Activated CD8-positive, alpha-beta T cell treated with anti-CD3 and anti-CD28 coated beads, Interleukin-2, amount 10 ng/mL, durations not matched to agents 7 days and 5 days (primary cell): ENCODE data around the gene KRT16. TPM values are rescaled to one million over a fixed set of nuclear protein-coding genes. Genes with fewer than 3 reads are reported as not detected.

ENCODE experiments used
- ATAC-seq: fragments of 150-1000 bp; cut with Tn5 transposase; one replicate; pipeline ENCODE4 v1.10.0; 2021; ENCODE audit warnings: moderate library complexity
- CTCF ChIA-PET: fragments of 350-600 bp; sonication (Branson Sonifier 250); formaldehyde crosslinking; loops from one replicate; lab custom pipeline; 2021; ENCODE audit warnings: antibody characterized with exemption; lab: Charles Lee
- POLR2A ChIA-PET: fragments of 350-600 bp; sonication (Branson Sonifier 250); formaldehyde crosslinking; loops from one replicate; lab custom pipeline; 2021; ENCODE audit warnings: antibody characterized with exemption; lab: Charles Lee
- DNase-seq: peaks from one replicate; pipeline ENCODE4 v3.0.0-alpha.2; 2020
- H3K27ac Mint-ChIP-seq: one replicate; pipeline ENCODE4 v1.8.0; 2021; ENCODE audit warnings: mild to moderate bottlenecking, mixed read lengths
- H3K27me3 Mint-ChIP-seq: one replicate; pipeline ENCODE4 v1.8.0; 2021; ENCODE audit warnings: low read depth, mixed read lengths
- H3K36me3 Mint-ChIP-seq: one replicate; pipeline ENCODE4 v1.8.0; 2021; ENCODE audit warnings: low read depth, mixed read lengths
- H3K4me1 Mint-ChIP-seq: one replicate; pipeline ENCODE4 v1.8.0; 2021; ENCODE audit warnings: low read depth, mixed read lengths
- H3K4me3 Mint-ChIP-seq: one replicate; pipeline ENCODE4 v1.8.0; 2021; ENCODE audit warnings: mild to moderate bottlenecking, mixed read lengths
- H3K9me3 Mint-ChIP-seq: one replicate; pipeline ENCODE4 v1.8.0; 2022; ENCODE audit warnings: mixed read lengths; ENCODE audit not compliant: insufficient read depth
- total RNA-seq, 2 experiments: library from RNA; stranded (reverse); gene quantifications; one replicate each; pipeline ENCODE4 v1.2.3, GENCODE V29; 2021

The KRT16 gene
- total RNA-seq, 2 experiments from 2014 or later, result not detected

- ATAC-seq (no peak), DNase-seq (no peak)
- Mint-ChIP-seq H3K36me3 (no peaks in the 10 kb centered on the region), H3K9me3 (no peaks in the 10 kb centered on the region), H3K4me1 (no peaks in the 10 kb centered on the region), H3K27ac (no peak overlapping the region), H3K4me3 (no peak overlapping the region), H3K27me3 (no peaks in the 10 kb centered on the region)
- CTCF ChIA-PET, result interaction anchor here (4.2 to 15.0 kb wide), 2 partner anchors 11 to 105 kb away, joined by 21 to 399 read pairs; no protein-coding TSS in a partner anchor
- POLR2A ChIA-PET, result interaction anchor here (0.6 to 1.7 kb wide), 2 partner anchors 12 to 35 kb away, joined by 3 to 6 read pairs; partner anchors contain the start of gene EIF1
Observed at GRCh38 chr17:41653892-41654677, 41.5 kb upstream of the KRT16 start.

GRCh38 chr17:41653421-41653820, 40.9 kb upstream of the KRT16 start:
- CTCF ChIA-PET, result interaction anchor here (4.2 to 15.0 kb wide), 2 partner anchors 12 to 104 kb away, joined by 21 to 399 read pairs; no protein-coding TSS in a partner anchor

GRCh38 chr17:41652461-41652970, 39.9 kb upstream of the KRT16 start:
- DNase-seq (no peak), ATAC-seq (no peak)
- Mint-ChIP-seq H3K27ac (no peak overlapping the region), H3K27me3 (no peaks in the 10 kb centered on the region), H3K4me1 (peaks cover 13% of the 10 kb centered on the region), H3K36me3 (no peaks in the 10 kb centered on the region), H3K4me3 (no peak overlapping the region), H3K9me3 (no peaks in the 10 kb centered on the region)
- POLR2A ChIA-PET, result interaction anchor here (1.7 kb wide), 1 partner anchor 37 kb away, joined by 6 read pairs; the partner anchor contains the start of gene EIF1
- CTCF ChIA-PET, result interaction anchor here (4.2 to 15.0 kb wide), 2 partner anchors 13 to 104 kb away, joined by 21 to 399 read pairs; no protein-coding TSS in a partner anchor

More at GRCh38 chr17:41653421-41653820, 40.9 kb upstream of the KRT16 start:
- POLR2A ChIA-PET, result interaction anchor here (0.6 to 1.7 kb wide), 2 partner anchors 13 to 36 kb away, joined by 3 to 6 read pairs; partner anchors contain the start of gene EIF1
- Mint-ChIP-seq H3K27ac (no peak overlapping the region), H3K4me1 (peaks cover 4% of the 10 kb centered on the region), H3K4me3 (no peak overlapping the region), H3K27me3 (no peaks in the 10 kb centered on the region), H3K36me3 (no peaks in the 10 kb centered on the region), H3K9me3 (no peaks in the 10 kb centered on the region)
- DNase-seq (no peak), ATAC-seq (no peak)

GRCh38 chr17:41651625-41652460, 39.3 kb upstream of the KRT16 start:
- Mint-ChIP-seq H3K27me3 (no peaks in the 10 kb centered on the region), H3K4me1 (peaks cover 13% of the 10 kb centered on the region), H3K27ac (no peak overlapping the region), H3K4me3 (no peak overlapping the region), H3K9me3 (no peaks in the 10 kb centered on the region), H3K36me3 (no peaks in the 10 kb centered on the region)
- ChIA-PET CTCF (interaction anchor here (4.2 to 15.0 kb wide), 2 partner anchors 14 to 103 kb away, joined by 21 to 399 read pairs; no protein-coding TSS in a partner anchor), POLR2A (no interaction called here)
- ATAC-seq (no peak), DNase-seq (no peak)

GRCh38 chr17:41650794-41651624, 38.4 kb upstream of the KRT16 start:
- no peak for ATAC-seq

GRCh38 chr17:41649923-41650519, 37.5 kb upstream of the KRT16 start:
- no peaks in the 10 kb centered on the region for H3K36me3 Mint-ChIP-seq
- no peaks in the 10 kb centered on the region for H3K27me3 Mint-ChIP-seq
- POLR2A ChIA-PET, result interaction anchor here (1.2 kb wide), 1 partner anchor 39 kb away, joined by 4 read pairs; the partner anchor contains the start of gene EIF1
- DNase-seq, result no peak
- ATAC-seq, result no peak
- no peak overlapping the region for H3K4me3 Mint-ChIP-seq
- no peak overlapping the region for H3K27ac Mint-ChIP-seq
- no peaks in the 10 kb centered on the region for H3K9me3 Mint-ChIP-seq
- H3K4me1 Mint-ChIP-seq, result peaks cover 13% of the 10 kb centered on the region
- CTCF ChIA-PET, result interaction anchor here (0.9 to 15.0 kb wide), 10 partner anchors 8 to 822 kb away, joined by 3 to 399 read pairs (median 9); no protein-coding TSS in a partner anchor

More at GRCh38 chr17:41650794-41651624, 38.4 kb upstream of the KRT16 start:
- no peaks in the 10 kb centered on the region for H3K36me3 Mint-ChIP-seq
- H3K27ac Mint-ChIP-seq, result no peak overlapping the region
- no peak overlapping the region for H3K4me3 Mint-ChIP-seq
- DNase-seq, result no peak
- ChIA-PET POLR2A (no interaction called here), CTCF (interaction anchor here (4.2 to 15.0 kb wide), 2 partner anchors 15 to 102 kb away, joined by 21 to 399 read pairs; no protein-coding TSS in a partner anchor)
- no peaks in the 10 kb centered on the region for H3K27me3 Mint-ChIP-seq
- peaks cover 13% of the 10 kb centered on the region for H3K4me1 Mint-ChIP-seq
- H3K9me3 Mint-ChIP-seq, result no peaks in the 10 kb centered on the region

- peak overlapping the region; percentile 54 for H3K27ac Mint-ChIP-seq
- peak overlapping the region; percentile 42 for H3K4me3 Mint-ChIP-seq
- H3K4me1 Mint-ChIP-seq, result peaks cover 13% of the 10 kb centered on the region
- ChIA-PET POLR2A (interaction anchor here (1.2 to 1.9 kb wide), 2 partner anchors 41 to 100 kb away, joined by 4 to 6 read pairs; partner anchors contain the start of gene EIF1), CTCF (interaction anchor here (0.6 to 15.0 kb wide), 54 partner anchors 9 to 1013 kb away, joined by 3 to 399 read pairs (median 4); partner anchors contain the start of genes KRT13 and SMARCE1)
- DNase-seq, result peak; percentile 87
- no peaks in the 10 kb centered on the region for H3K36me3 Mint-ChIP-seq
- ATAC-seq, result peak; percentile 89
- no peaks in the 10 kb centered on the region for H3K27me3 Mint-ChIP-seq
- no peaks in the 10 kb centered on the region for H3K9me3 Mint-ChIP-seq
Observed at GRCh38 chr17:41648411-41649195, 36.0 kb upstream of the KRT16 start.

GRCh38 chr17:41647940-41648410, 35.4 kb upstream of the KRT16 start:
- Mint-ChIP-seq H3K27ac (no peak overlapping the region), H3K27me3 (no peaks in the 10 kb centered on the region), H3K36me3 (no peaks in the 10 kb centered on the region), H3K4me1 (peaks cover 13% of the 10 kb centered on the region), H3K4me3 (peak overlapping the region; percentile 42), H3K9me3 (no peaks in the 10 kb centered on the region)
- peak; percentile 85 for ATAC-seq
- ChIA-PET CTCF (interaction anchor here (0.7 to 15.0 kb wide), 40 partner anchors 8 to 1001 kb away, joined by 3 to 399 read pairs (median 6); partner anchors contain the start of genes KRT13 and SMARCE1), POLR2A (interaction anchor here (1.9 kb wide), 1 partner anchor 99 kb away, joined by 6 read pairs; no protein-coding TSS in a partner anchor)
- DNase-seq, result peak; percentile 90

GRCh38 chr17:41647038-41647813, 34.7 kb upstream of the KRT16 start:
- no peak for ATAC-seq
- DNase-seq, result no peak
- no peak overlapping the region for H3K27ac Mint-ChIP-seq
- no peaks in the 10 kb centered on the region for H3K36me3 Mint-ChIP-seq
- H3K4me1 Mint-ChIP-seq, result peaks cover 13% of the 10 kb centered on the region
- no peak overlapping the region for H3K4me3 Mint-ChIP-seq
- H3K27me3 Mint-ChIP-seq, result no peaks in the 10 kb centered on the region
- ChIA-PET CTCF (interaction anchor here (0.7 to 15.0 kb wide), 13 partner anchors 11 to 270 kb away, joined by 3 to 399 read pairs (median 7); no protein-coding TSS in a partner anchor), POLR2A (interaction anchor here (1.9 kb wide), 1 partner anchor 98 kb away, joined by 6 read pairs; no protein-coding TSS in a partner anchor)
- H3K9me3 Mint-ChIP-seq, result no peaks in the 10 kb centered on the region
